HL-60 (cell line): Measurements from ENCODE around the gene S100PBP.

Experiments
- GABPA ChIP-seq: IDR thresholded peaks from 2 replicates; pipeline ENCODE4 v1.6.1; 2012; ENCODE audit warnings: low read depth
- POLR2AphosphoS5 ChIP-seq: IDR thresholded peaks from 2 replicates; pipeline ENCODE4 v1.6.1; 2012; ENCODE audit warnings: low read depth
- SPI1 ChIP-seq: IDR thresholded peaks from 2 replicates; pipeline ENCODE4 v1.6.1; 2012; ENCODE audit warnings: low read depth, mild to moderate bottlenecking, borderline replicate concordance
- TF ChIP-seq, protein P1 (sequence below): IDR thresholded peaks from one replicate; pipeline ENCODE4 v1.5.1; 2011; ENCODE audit warnings: low read length, control low read depth, inconsistent platforms; ENCODE audit not compliant: insufficient read depth
- TF ChIP-seq, protein P2 (sequence below): IDR thresholded peaks from 2 replicates; pipeline ENCODE4 v1.6.1; 2012; ENCODE audit warnings: low read depth; ENCODE audit not compliant: insufficient replicate concordance

DNA sequence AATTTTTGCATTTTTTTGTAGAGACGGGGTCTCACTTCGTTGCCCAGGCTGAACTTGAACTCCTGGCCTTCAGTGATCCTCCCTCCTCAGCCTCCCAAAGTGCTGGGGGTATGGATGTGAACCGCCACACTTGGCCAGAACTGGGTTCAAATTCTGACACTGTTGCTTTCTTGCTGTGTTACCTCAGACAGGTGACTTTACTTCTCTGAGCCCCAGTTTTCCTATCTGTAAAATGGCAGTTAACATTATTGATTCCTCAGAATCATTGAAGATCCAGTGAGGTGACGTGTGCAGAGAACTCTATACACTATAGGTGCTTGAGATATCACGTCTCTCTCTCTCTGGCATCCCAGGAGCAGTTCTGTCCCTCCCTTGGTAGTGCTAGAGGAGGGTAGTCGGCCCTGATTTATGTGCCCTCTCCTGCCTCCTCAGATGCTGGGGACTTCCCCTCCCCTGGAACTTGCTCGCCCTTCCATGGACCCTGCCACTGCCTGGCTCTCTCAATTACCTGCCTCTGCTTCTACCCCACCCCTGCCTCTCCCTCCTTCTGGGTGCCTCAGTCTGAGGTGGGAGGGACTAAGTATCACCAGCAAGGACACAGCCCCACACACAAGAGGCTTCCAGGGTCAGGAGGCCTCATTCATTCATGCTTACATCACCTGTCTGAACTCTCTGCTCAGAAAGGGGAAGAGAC lies 66.0 kb downstream of the S100PBP start:
- TF ChIP-seq, protein P1, sequence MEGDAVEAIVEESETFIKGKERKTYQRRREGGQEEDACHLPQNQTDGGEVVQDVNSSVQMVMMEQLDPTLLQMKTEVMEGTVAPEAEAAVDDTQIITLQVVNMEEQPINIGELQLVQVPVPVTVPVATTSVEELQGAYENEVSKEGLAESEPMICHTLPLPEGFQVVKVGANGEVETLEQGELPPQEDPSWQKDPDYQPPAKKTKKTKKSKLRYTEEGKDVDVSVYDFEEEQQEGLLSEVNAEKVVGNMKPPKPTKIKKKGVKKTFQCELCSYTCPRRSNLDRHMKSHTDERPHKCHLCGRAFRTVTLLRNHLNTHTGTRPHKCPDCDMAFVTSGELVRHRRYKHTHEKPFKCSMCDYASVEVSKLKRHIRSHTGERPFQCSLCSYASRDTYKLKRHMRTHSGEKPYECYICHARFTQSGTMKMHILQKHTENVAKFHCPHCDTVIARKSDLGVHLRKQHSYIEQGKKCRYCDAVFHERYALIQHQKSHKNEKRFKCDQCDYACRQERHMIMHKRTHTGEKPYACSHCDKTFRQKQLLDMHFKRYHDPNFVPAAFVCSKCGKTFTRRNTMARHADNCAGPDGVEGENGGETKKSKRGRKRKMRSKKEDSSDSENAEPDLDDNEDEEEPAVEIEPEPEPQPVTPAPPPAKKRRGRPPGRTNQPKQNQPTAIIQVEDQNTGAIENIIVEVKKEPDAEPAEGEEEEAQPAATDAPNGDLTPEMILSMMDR = no peak
- no peak for TF ChIP-seq GABPA
- no peak for TF ChIP-seq POLR2AphosphoS5
- TF ChIP-seq, protein P2, sequence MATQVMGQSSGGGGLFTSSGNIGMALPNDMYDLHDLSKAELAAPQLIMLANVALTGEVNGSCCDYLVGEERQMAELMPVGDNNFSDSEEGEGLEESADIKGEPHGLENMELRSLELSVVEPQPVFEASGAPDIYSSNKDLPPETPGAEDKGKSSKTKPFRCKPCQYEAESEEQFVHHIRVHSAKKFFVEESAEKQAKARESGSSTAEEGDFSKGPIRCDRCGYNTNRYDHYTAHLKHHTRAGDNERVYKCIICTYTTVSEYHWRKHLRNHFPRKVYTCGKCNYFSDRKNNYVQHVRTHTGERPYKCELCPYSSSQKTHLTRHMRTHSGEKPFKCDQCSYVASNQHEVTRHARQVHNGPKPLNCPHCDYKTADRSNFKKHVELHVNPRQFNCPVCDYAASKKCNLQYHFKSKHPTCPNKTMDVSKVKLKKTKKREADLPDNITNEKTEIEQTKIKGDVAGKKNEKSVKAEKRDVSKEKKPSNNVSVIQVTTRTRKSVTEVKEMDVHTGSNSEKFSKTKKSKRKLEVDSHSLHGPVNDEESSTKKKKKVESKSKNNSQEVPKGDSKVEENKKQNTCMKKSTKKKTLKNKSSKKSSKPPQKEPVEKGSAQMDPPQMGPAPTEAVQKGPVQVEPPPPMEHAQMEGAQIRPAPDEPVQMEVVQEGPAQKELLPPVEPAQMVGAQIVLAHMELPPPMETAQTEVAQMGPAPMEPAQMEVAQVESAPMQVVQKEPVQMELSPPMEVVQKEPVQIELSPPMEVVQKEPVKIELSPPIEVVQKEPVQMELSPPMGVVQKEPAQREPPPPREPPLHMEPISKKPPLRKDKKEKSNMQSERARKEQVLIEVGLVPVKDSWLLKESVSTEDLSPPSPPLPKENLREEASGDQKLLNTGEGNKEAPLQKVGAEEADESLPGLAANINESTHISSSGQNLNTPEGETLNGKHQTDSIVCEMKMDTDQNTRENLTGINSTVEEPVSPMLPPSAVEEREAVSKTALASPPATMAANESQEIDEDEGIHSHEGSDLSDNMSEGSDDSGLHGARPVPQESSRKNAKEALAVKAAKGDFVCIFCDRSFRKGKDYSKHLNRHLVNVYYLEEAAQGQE = no peak
- TF ChIP-seq SPI1 = 0 out of 2 replicates have a peak, but pooled peaks have one; percentile 14
